PC-9 (cell line): ENCODE results near the gene S1PR4. TPM values are rescaled to one million over a fixed set of nuclear protein-coding genes. Genes with fewer than 3 reads are reported as not detected.
"Not testable (repeated sequence)": the region's sequence is repeated elsewhere in the genome, so short reads cannot be mapped to it uniquely, and the experiment has no call there.

ENCODE experiments used
- BruUV-seq: library from RNA; stranded (reverse); fragments of 400-500 nt; replicated peaks from 2 replicates; lab custom pipeline; 2021; lab: Mats Ljungman, UMichigan
- CTCF ChIA-PET: fragments of 300-600 bp; sonication (Branson Sonifier 250); formaldehyde crosslinking; loops from one replicate; lab custom pipeline; 2022; ENCODE audit warnings: antibody characterized with exemption; lab: Charles Lee
- POLR2A ChIA-PET: fragments of 300-600 bp; sonication (Branson Sonifier 250); formaldehyde crosslinking; loops from one replicate; lab custom pipeline; 2022; ENCODE audit warnings: antibody characterized with exemption; ENCODE audit not compliant: unreplicated experiment; lab: Charles Lee
- DNase-seq, 2 experiments: peaks; one replicate each; pipeline versions ENCODE4 v3.0.0 to v3.0.0-alpha.2; 2015 to 2022; ENCODE audit warnings: mixed read lengths in 1 of 2
- H2AFZ ChIP-seq: fragments of 200-600 bp; sonication (generic); 2 replicates; pipeline ENCODE4 v1.8.1; 2017; ENCODE audit warnings: antibody characterized with exemption
- H3F3A ChIP-seq: fragments of 200-600 bp; sonication (generic); 2 replicates; pipeline ENCODE4 v1.8.1; 2017; ENCODE audit warnings: antibody characterized with exemption, mild to moderate bottlenecking, low read depth; ENCODE audit not compliant: insufficient read depth
- H3K27ac ChIP-seq: fragments of 200-600 bp; sonication (generic); 2 replicates; pipeline ENCODE4 v1.6.1; 2016; ENCODE audit warnings: mixed run types
- H3K27me3 ChIP-seq: fragments of 200-600 bp; sonication (generic); 2 replicates; pipeline ENCODE4 v1.6.1; 2016; ENCODE audit warnings: low read depth, mixed run types; ENCODE audit not compliant: insufficient read depth
- H3K36me3 ChIP-seq: fragments of 200-600 bp; sonication (generic); 2 replicates; pipeline ENCODE4 v1.6.1; 2016; ENCODE audit warnings: low read depth, mixed run types
- H3K4me1 ChIP-seq: fragments of 200-600 bp; sonication (generic); replicated peaks from 2 replicates; pipeline ENCODE4 v1.6.1; 2016; ENCODE audit warnings: mixed run types; ENCODE audit not compliant: insufficient read depth
- H3K4me2 ChIP-seq: fragments of 200-600 bp; sonication (generic); 2 replicates; pipeline ENCODE4 v1.6.1; 2017; ENCODE audit warnings: mixed run types
- H3K4me3 ChIP-seq: fragments of 200-600 bp; sonication (generic); 2 replicates; pipeline ENCODE4 v1.6.1; 2016; ENCODE audit warnings: mixed run types
- H3K79me2 ChIP-seq: fragments of 200-600 bp; sonication (generic); 2 replicates; pipeline ENCODE4 v1.6.1; 2017; ENCODE audit warnings: low read depth, mixed run types
- H3K9me2 ChIP-seq: fragments of 200-600 bp; sonication (generic); 2 replicates; pipeline ENCODE4 v1.8.1; 2017; ENCODE audit warnings: mild to moderate bottlenecking; ENCODE audit not compliant: insufficient read depth
- H3K9me3 ChIP-seq: fragments of 200-600 bp; sonication (generic); 2 replicates; pipeline ENCODE4 v1.8.1; 2016; ENCODE audit warnings: low read depth; ENCODE audit not compliant: insufficient read depth
- H4K20me1 ChIP-seq: fragments of 200-600 bp; sonication (generic); 2 replicates; pipeline ENCODE4 v1.8.1; 2017; ENCODE audit not compliant: insufficient read depth
- CTCF ChIP-seq: fragments of 200-600 bp; sonication (generic); conservative IDR thresholded peaks from 2 replicates; pipeline ENCODE4 v1.6.1; 2017; ENCODE audit warnings: mixed run types, antibody characterized with exemption, mild to moderate bottlenecking, moderate library complexity
- EZH2 ChIP-seq: fragments of 200-600 bp; sonication (generic); IDR thresholded peaks from 2 replicates; pipeline ENCODE4 v1.8.0; 2017; ENCODE audit warnings: antibody characterized with exemption, low read depth
- intact Hi-C: fragments of 100-400 bp; cut with micrococcal nuclease; formaldehyde crosslinking; loops from one replicate; pipeline ENCODE4 v1.10.0; 2022; ENCODE audit not compliant: unreplicated experiment
- total RNA-seq: library from RNA; stranded (reverse); gene quantifications from 2 replicates; pipeline ENCODE4 v1.2.3, GENCODE V29; 2021

Gene S1PR4
- total RNA-seq, 1 experiment from 2014 or later: 0.37 TPM

GRCh38 chr19:3151563-3152418 lies 26.8 kb upstream of the S1PR4 start:
- Histone ChIP-seq H3K4me1 (no peaks in the 10 kb centered on the region), H3K36me3 (no peaks in the 10 kb centered on the region), H3K79me2 (no peaks in the 10 kb centered on the region), H4K20me1 (no peaks in the 10 kb centered on the region), H3K4me2 (no peak overlapping the region), H3K9me3 (no peaks in the 10 kb centered on the region), H3K27me3 (no peaks in the 10 kb centered on the region), H3K4me3 (no peak overlapping the region), H3K27ac (no peak overlapping the region), H2AFZ (no peak overlapping the region), H3F3A (no peaks in the 10 kb centered on the region), H3K9me2 (no peaks in the 10 kb centered on the region)
- no TSS peak for BruUV-seq
- intact Hi-C loops: no loop called here
- TF ChIP-seq CTCF (no peak), EZH2 (no peak)
- CTCF ChIA-PET: no interaction called here
- POLR2A ChIA-PET: no interaction called here
- DNase-seq: no peak

- POLR2A ChIA-PET: no interaction called here
- intact Hi-C loops: no loop called here
- Histone ChIP-seq H3K4me1 (no peaks in the 10 kb centered on the region), H2AFZ (no peak overlapping the region), H3K27me3 (no peaks in the 10 kb centered on the region), H3K4me2 (no peak overlapping the region), H3K27ac (no peak overlapping the region), H3F3A (no peaks in the 10 kb centered on the region), H3K9me3 (no peaks in the 10 kb centered on the region), H3K9me2 (no peaks in the 10 kb centered on the region), H3K36me3 (no peaks in the 10 kb centered on the region), H4K20me1 (no peaks in the 10 kb centered on the region), H3K4me3 (no peak overlapping the region), H3K79me2 (no peaks in the 10 kb centered on the region)
- no TSS peak for BruUV-seq
- CTCF ChIA-PET: no interaction called here
- DNase-seq: no peak
- TF ChIP-seq EZH2: no peak
- TF ChIP-seq CTCF: no peak
Measured at GRCh38 chr19:3152419-3152780, 26.2 kb upstream of the S1PR4 start.

- Histone ChIP-seq H3K9me2 (no peaks in the 10 kb centered on the region), H3K4me1 (no peaks in the 10 kb centered on the region), H3K4me3 (no peak overlapping the region), H3K27ac (no peak overlapping the region), H2AFZ (no peak overlapping the region), H3K36me3 (no peaks in the 10 kb centered on the region), H3F3A (no peaks in the 10 kb centered on the region), H3K9me3 (no peaks in the 10 kb centered on the region), H4K20me1 (no peaks in the 10 kb centered on the region), H3K4me2 (no peak overlapping the region), H3K27me3 (no peaks in the 10 kb centered on the region), H3K79me2 (no peaks in the 10 kb centered on the region)
- POLR2A ChIA-PET: no interaction called here
- intact Hi-C loops: no loop called here
- CTCF ChIA-PET: no interaction called here
- DNase-seq: no peak
- TF ChIP-seq CTCF (no peak), EZH2 (no peak)
- BruUV-seq: no TSS peak
Measured at GRCh38 chr19:3153286-3154230, 25.0 kb upstream of the S1PR4 start.

- H3K4me1 ChIP-seq, DNase-seq, H2AFZ ChIP-seq, POLR2A ChIA-PET, BruUV-seq, H3K36me3 ChIP-seq, H3K9me2 ChIP-seq, H3K27ac ChIP-seq, H4K20me1 ChIP-seq, H3F3A ChIP-seq, H3K4me3 ChIP-seq, H3K4me2 ChIP-seq, intact Hi-C loops, CTCF ChIA-PET, H3K79me2 ChIP-seq, H3K9me3 ChIP-seq, H3K27me3 ChIP-seq: not testable (repeated sequence)
Measured at GRCh38 chr19:3154447-3154846, 24.1 kb upstream of the S1PR4 start.
